ENCODE data around the gene QRICH1.

DNA sequence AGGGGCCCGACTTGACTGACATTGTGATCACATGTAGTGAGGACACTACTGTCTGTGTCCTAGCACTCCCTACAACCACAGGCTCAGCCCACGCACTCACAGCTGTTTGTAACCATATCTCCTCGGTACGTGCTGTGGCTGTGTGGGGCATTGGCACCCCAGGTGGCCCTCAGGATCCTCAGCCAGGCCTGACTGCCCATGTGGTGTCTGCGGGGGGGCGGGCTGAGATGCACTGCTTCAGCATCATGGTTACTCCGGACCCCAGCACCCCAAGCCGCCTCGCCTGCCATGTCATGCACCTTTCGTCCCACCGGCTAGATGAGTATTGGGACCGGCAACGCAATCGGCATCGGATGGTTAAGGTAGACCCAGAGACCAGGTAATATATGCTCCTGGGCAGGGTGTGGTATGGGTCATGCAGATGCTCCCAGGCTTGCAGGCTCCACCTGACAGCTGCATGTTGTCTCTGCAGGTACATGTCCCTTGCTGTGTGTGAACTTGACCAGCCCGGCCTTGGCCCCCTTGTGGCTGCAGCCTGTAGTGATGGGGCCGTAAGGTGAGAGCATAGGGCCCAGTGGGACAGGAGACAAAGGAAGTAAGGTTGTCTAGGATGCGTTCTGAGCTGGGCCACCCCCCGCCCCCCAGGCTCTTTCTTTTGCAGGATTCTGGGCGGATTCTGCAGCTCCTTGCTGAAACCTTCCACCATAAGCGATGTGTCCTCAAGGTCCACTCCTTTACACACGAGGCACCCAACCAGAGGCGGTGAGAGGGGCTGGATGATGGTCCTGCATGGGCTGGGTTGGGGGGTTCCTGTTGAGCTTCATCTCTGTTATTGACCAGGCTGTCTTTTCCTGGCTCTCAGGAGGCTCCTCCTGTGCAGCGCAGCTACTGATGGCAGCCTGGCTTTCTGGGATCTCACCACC, 79.9 kb downstream of the QRICH1 start:
- TF ChIP-seq, protein P1, sequence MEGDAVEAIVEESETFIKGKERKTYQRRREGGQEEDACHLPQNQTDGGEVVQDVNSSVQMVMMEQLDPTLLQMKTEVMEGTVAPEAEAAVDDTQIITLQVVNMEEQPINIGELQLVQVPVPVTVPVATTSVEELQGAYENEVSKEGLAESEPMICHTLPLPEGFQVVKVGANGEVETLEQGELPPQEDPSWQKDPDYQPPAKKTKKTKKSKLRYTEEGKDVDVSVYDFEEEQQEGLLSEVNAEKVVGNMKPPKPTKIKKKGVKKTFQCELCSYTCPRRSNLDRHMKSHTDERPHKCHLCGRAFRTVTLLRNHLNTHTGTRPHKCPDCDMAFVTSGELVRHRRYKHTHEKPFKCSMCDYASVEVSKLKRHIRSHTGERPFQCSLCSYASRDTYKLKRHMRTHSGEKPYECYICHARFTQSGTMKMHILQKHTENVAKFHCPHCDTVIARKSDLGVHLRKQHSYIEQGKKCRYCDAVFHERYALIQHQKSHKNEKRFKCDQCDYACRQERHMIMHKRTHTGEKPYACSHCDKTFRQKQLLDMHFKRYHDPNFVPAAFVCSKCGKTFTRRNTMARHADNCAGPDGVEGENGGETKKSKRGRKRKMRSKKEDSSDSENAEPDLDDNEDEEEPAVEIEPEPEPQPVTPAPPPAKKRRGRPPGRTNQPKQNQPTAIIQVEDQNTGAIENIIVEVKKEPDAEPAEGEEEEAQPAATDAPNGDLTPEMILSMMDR (IDR thresholded peaks at IDR 0.05; ENCODE audit: insufficient read depth, low read length, poor library complexity, severe bottlenecking), result peak; percentile 64
- no peak for TF ChIP-seq EZH2phosphoT487 (conservative IDR thresholded peaks at IDR 0.05; ENCODE audit: low read length)

Measured in SU-DHL-6 (cell line).